Measurements from ENCODE around the gene BHLHA15. TPM values are rescaled to one million over a fixed set of nuclear protein-coding genes. Genes with fewer than 3 reads are reported as not detected.

The BHLHA15 gene
- total and polyA plus RNA-seq, 4 donors = 0.99 to 4.0 (median 2.8) TPM

- Histone ChIP-seq H3K9me3 (ENCODE audit: control insufficient read depth, insufficient read depth, low read length) (no peaks in the 10 kb centered on the region), H3K27me3 (ENCODE audit: control insufficient read depth, insufficient read depth, low read length) (no peaks in the 10 kb centered on the region), H3K36me3 (ENCODE audit: control insufficient read depth, insufficient read depth, low read length) (peaks cover 23% of the 10 kb centered on the region), H3K4me1 (ENCODE audit: control insufficient read depth, insufficient read depth, low read length) (peaks cover 30% of the 10 kb centered on the region), H3K27ac (ENCODE audit: low read depth, low read length) (peak within 1 kb of the TSS; percentile 47), H3K4me3 (ENCODE audit: low read depth, low read length) (peak within 1 kb of the TSS; percentile 78)
- WGBS (ENCODE audit: insufficient coverage) = under 1% methylated on average over 63 of the region's 69 CpGs
- peak; percentile 73 to 97 (median 86) for DNase-seq (ENCODE audit: low read depth in 4 of 6, low spot score in 6 of 6)
These were observed 40.6 kb downstream of the BHLHA15 start, which contains the start of gene TECPR1 for GRCh38 chr7:98251601-98252424. TECPR1 (minus strand) TSS chr7:98252232; CDS start chr7:98246146, 6,086 bp downstream.

DNA sequence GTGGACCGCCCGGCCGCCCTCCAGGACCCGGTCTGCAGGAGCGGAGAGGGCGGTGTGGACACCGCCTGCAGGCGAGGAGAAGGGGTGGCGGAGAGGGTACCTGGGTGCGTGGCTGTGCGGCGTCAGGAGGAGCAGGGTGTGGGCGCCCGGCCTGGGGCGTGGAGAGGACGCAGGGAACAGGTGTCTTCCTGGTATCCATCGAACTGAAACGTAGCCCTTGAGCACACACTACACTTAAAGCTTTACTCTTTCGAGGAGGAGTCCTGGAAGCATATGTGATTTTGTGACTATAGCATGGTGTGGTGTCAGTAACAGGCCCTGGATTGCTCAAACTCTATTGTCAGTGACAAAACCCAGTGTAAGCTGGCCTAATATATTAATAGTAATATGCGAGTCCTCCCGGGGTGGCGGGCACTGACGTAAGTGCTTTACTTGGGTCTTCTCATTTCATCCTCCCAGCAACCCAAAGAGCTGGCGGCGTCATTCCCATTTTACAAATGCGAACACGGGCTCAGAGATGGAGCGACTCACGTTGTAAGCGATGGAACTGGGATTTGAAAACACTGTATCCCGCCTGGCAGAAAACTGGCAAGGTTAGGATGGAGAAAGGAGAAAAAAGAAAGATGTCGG, 41.3 kb downstream of the BHLHA15 start:
- Histone ChIP-seq H3K36me3 (ENCODE audit: control insufficient read depth, insufficient read depth, low read length) (peaks cover 24% of the 10 kb centered on the region), H3K4me3 (ENCODE audit: low read depth, low read length) (peak overlapping the region; percentile 78), H3K27me3 (ENCODE audit: control insufficient read depth, insufficient read depth, low read length) (no peaks in the 10 kb centered on the region), H3K9me3 (ENCODE audit: control insufficient read depth, insufficient read depth, low read length) (no peaks in the 10 kb centered on the region), H3K27ac (ENCODE audit: low read depth, low read length) (peak overlapping the region; percentile 47), H3K4me1 (ENCODE audit: control insufficient read depth, insufficient read depth, low read length) (peaks cover 30% of the 10 kb centered on the region)
- WGBS (ENCODE audit: insufficient coverage) = 12% methylated on average over 18 of the region's 32 CpGs
- DNase-seq (ENCODE audit: low read depth in 4 of 6, low spot score in 6 of 6) = no peak

- Histone ChIP-seq H3K36me3 (ENCODE audit: control insufficient read depth, insufficient read depth, low read length) (peaks cover 16% of the 10 kb centered on the region), H3K4me3 (ENCODE audit: low read depth, low read length) (no peak overlapping the region), H3K9me3 (ENCODE audit: control insufficient read depth, insufficient read depth, low read length) (no peaks in the 10 kb centered on the region), H3K4me1 (ENCODE audit: control insufficient read depth, insufficient read depth, low read length) (peaks cover 26% of the 10 kb centered on the region), H3K27ac (ENCODE audit: low read depth, low read length) (no peak overlapping the region), H3K27me3 (ENCODE audit: control insufficient read depth, insufficient read depth, low read length) (no peaks in the 10 kb centered on the region)
- WGBS (ENCODE audit: insufficient coverage) = 100% methylated on average over 2 of the region's 4 CpGs
- no peak for DNase-seq (ENCODE audit: low read depth in 4 of 6, low spot score in 6 of 6)
These were observed 43.3 kb downstream of the BHLHA15 start for GRCh38 chr7:98254516-98254915.

DNA sequence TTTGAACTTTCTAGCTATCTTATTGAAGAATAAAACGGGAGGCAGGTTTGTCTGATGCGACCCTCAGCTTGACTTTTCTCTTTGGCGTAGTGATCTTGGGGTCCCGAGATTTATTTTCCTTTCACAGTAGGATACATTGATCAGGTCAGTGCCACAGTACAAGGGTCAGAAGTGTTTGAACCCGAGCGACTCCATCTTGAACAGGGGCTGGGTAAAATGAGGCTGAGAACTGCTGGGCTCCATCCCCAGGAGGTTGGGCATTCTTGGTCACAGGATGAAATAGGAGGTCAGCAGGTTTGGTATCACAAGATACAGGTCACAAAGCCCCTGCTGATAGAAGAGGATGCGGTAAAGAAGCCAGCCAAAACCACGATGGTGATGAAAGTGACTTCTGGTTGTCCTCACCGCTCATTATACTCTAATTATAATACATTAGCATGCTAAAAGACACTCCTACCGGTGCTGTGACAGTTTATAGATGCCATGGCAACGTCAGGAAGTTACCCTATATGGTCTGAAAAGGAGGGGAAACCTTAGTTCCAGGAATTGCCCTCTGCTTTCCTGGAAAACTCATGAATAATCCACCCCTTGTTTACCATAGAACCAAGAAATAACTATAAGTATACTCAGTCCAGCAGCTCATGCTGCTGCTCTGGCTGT, 43.8 kb downstream of the BHLHA15 start:
- Histone ChIP-seq H3K27ac (ENCODE audit: low read depth, low read length) (no peak overlapping the region), H3K27me3 (ENCODE audit: control insufficient read depth, insufficient read depth, low read length) (no peaks in the 10 kb centered on the region), H3K4me3 (ENCODE audit: low read depth, low read length) (no peak overlapping the region), H3K9me3 (ENCODE audit: control insufficient read depth, insufficient read depth, low read length) (no peaks in the 10 kb centered on the region), H3K36me3 (ENCODE audit: control insufficient read depth, insufficient read depth, low read length) (peaks cover 12% of the 10 kb centered on the region), H3K4me1 (ENCODE audit: control insufficient read depth, insufficient read depth, low read length) (peaks cover 26% of the 10 kb centered on the region)
- DNase-seq (ENCODE audit: low read depth in 4 of 6, low spot score in 6 of 6) = no peak
- WGBS (ENCODE audit: insufficient coverage) = 92% methylated on average over 4 of the region's 11 CpGs

GRCh38 chr7:98256431-98256830, 45.2 kb downstream of the BHLHA15 start:
- peaks cover 16% of the 10 kb centered on the region for H3K36me3 ChIP-seq (ENCODE audit: control insufficient read depth, insufficient read depth, low read length)
- peak in 2 of 6 donors; percentile 20 to 68 for DNase-seq (ENCODE audit: low read depth in 4 of 6, low spot score in 6 of 6)
- H3K27me3 ChIP-seq (ENCODE audit: control insufficient read depth, insufficient read depth, low read length) = no peaks in the 10 kb centered on the region
- 90% methylated on average over 2 of the region's 7 CpGs for WGBS (ENCODE audit: insufficient coverage)
- H3K9me3 ChIP-seq (ENCODE audit: control insufficient read depth, insufficient read depth, low read length) = no peaks in the 10 kb centered on the region
- no peak overlapping the region for H3K27ac ChIP-seq (ENCODE audit: low read depth, low read length)
- H3K4me3 ChIP-seq (ENCODE audit: low read depth, low read length) = no peak overlapping the region
- H3K4me1 ChIP-seq (ENCODE audit: control insufficient read depth, insufficient read depth, low read length) = peaks cover 18% of the 10 kb centered on the region

DNA sequence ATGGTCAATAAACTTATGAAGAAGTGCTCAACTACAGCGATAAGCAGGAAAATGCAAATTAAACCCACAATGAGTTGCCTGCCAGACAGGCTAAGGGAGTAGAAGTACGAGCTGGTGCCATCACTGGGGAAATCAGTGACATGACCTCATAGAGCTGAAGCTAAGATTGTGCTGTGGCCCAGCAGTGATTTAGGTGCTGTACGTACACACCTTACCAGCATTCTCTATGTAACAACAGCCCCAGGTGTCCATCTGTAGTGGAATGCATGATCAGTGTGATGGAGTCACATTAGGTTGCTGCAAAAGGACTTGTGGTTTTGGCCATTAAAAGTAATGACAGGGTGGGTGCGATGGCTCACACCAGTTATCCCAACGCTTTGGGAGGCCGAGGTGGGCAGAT, 46.5 kb downstream of the BHLHA15 start:
- DNase-seq (ENCODE audit: low read depth in 4 of 6, low spot score in 6 of 6) = no peak
- no peaks in the 10 kb centered on the region for H3K27me3 ChIP-seq (ENCODE audit: control insufficient read depth, insufficient read depth, low read length)
- no peak overlapping the region for H3K27ac ChIP-seq (ENCODE audit: low read depth, low read length)
- H3K36me3 ChIP-seq (ENCODE audit: control insufficient read depth, insufficient read depth, low read length) = peaks cover 20% of the 10 kb centered on the region
- WGBS (ENCODE audit: insufficient coverage) = 95% methylated on average over 4 of the region's 6 CpGs
- H3K4me1 ChIP-seq (ENCODE audit: control insufficient read depth, insufficient read depth, low read length) = peaks cover 10% of the 10 kb centered on the region
- no peaks in the 10 kb centered on the region for H3K9me3 ChIP-seq (ENCODE audit: control insufficient read depth, insufficient read depth, low read length)
- no peak overlapping the region for H3K4me3 ChIP-seq (ENCODE audit: low read depth, low read length)

Other genes with a start within 250 kb of the BHLHA15 start
- gene OCM2, start 221.2 kb upstream of the BHLHA15 start, total RNA-seq = not detected
- gene OCM2, start 221.2 kb upstream of the BHLHA15 start, polyA plus RNA-seq (ENCODE audit: insufficient read length in 2 of 2) = not detected
- 10 to 100 TPM; 15.2 to 29.3 TPM for gene LMTK2, start 104.6 kb upstream of the BHLHA15 start, total RNA-seq
- 10 to 100 TPM; 21.9 to 22.6 TPM for gene LMTK2, start 104.6 kb upstream of the BHLHA15 start, polyA plus RNA-seq (ENCODE audit: insufficient read length in 2 of 2)
- gene TECPR1, start 40.8 kb downstream of the BHLHA15 start, total RNA-seq = 10 to 100 TPM; 21.3 to 26.1 TPM
- 10 to 100 TPM; 37.9 to 51.3 TPM for gene TECPR1, start 40.8 kb downstream of the BHLHA15 start, polyA plus RNA-seq (ENCODE audit: insufficient read length in 2 of 2)
- 10 to 100 TPM; 20.1 to 69.3 TPM for gene BRI3, start 70.2 kb downstream of the BHLHA15 start, total RNA-seq
- gene BRI3, start 70.2 kb downstream of the BHLHA15 start, polyA plus RNA-seq (ENCODE audit: insufficient read length in 2 of 2) = 10 to 100 TPM; 83.5 to 86.2 TPM
- gene BAIAP2L1, start 189.7 kb downstream of the BHLHA15 start, total RNA-seq = 1 to 10 TPM; 1.5 to 2.0 TPM
- 1 to 10 TPM; 2.3 to 4.3 TPM for gene BAIAP2L1, start 189.7 kb downstream of the BHLHA15 start, polyA plus RNA-seq (ENCODE audit: insufficient read length in 2 of 2)